Activated CD8-positive, alpha-beta memory T cell treated with anti-CD3 and anti-CD28 coated beads for 24 hours (primary cell): Measurements from ENCODE around the gene BTBD9.
"Not testable (repeated sequence)": the region's sequence is repeated elsewhere in the genome, so short reads cannot be mapped to it uniquely, and the experiment has no call there.

Source experiments
- DNase-seq: peaks from one replicate; pipeline ENCODE4 v3.0.0-alpha.2; 2020

The BTBD9 gene

DNA sequence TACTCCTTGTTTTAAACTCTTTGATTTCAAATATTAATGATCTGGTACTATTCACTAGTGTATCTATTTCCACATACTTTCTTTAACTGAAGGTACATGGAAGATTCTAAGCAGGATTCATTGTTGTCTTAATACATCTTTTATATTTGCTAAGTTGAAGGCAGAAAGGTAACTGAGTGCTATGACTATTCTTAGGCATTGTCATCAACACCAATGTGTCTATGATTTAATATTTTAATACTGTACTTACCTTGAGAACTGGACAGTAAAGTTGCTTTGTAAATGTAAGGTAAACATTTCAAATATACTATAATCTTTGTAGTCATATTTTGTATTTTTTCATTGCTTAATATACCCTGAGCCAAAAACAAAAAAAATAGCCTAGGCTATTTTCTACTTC is 8.9 kb upstream of the BTBD9 start:
- no peak for DNase-seq

- no peak for DNase-seq
These were observed 6.6 kb upstream of the BTBD9 start for GRCh38 chr6:38646166-38646878.

GRCh38 chr6:38644951-38645350 is 5.2 kb upstream of the BTBD9 start:
- no peak for DNase-seq

DNA sequence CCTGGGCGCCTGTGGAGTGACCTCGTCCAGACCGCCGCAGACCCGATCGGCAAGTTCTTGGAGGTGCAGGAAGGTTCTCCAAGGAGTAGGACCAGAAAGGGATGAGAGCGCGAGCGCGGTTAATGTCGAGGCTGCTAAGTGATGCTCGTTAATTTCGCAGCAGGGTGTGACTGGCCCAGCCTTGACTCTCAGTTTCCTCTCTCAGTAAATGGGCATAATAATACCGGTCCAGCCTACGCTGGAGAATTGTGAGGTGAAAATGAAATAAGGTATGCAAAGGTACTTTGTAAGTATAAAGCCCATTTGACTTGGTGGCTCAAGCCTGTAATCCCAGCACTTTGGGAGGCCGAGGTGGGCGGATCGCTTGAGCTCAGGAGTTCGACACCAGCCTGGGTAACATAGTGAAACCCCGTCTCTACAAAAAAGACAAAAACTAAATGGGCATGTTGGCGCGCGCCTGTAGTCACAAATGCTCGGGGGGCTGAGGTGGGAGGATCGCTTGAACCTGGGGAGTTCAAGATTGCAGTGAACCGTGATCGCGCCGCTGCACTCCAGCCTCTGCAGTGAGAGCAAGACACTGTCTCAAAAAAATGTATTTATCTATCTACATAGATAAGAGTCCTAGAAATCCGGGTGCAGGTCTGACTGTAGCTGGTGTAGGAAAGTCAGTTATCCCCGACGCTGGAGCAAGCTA is 634 bp upstream of the BTBD9 start:
- no peak for DNase-seq

DNA sequence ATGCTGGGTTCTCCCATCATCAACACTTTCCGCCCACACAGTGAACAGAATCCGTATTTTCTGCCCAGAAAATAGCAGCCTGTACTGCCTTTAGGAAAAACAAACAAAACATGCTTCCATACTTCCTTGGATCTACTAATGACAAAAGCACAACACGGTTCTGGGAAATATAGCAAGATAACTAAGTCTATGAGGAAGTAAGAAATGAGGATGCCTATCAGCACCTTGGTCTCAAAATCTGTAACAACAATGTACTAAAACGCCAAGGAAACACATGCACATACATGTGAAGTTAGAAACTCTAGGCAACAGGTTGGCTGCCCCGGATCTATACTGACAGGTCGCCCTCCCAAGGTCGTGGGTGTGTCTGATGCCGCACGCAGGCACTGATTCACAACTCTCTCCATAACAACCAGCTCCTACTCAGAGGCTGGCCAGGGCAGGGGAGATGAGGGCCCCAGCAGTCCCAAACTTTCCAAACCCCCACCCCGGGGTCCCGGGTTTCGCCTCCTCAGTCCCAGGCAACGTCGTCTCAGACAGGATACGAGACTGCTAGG is 710 bp downstream of the BTBD9 start:
- DNase-seq: peak; percentile 85

DNA sequence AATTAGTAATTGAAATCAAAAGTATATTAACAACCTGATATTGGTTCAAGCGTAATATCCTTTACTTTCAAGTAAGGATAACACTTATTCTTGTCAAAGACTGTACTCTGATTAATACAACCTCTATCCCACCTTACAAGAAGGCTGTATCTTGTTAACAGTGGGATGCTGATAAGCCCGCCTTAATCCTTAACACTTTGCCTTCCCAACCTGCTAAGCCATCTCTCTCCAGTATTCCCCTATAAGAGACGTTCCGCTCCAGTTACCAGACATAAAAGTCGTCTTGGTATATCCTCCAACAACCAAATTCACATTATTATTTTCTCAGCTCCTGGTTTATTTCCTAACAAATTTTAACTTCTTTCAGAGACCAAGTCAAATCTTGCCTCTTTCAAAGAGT is 2.0 kb downstream of the BTBD9 start:
- DNase-seq: no peak

- no peak for DNase-seq
These were observed 3.7 kb downstream of the BTBD9 start for GRCh38 chr6:38636027-38636426.

DNA sequence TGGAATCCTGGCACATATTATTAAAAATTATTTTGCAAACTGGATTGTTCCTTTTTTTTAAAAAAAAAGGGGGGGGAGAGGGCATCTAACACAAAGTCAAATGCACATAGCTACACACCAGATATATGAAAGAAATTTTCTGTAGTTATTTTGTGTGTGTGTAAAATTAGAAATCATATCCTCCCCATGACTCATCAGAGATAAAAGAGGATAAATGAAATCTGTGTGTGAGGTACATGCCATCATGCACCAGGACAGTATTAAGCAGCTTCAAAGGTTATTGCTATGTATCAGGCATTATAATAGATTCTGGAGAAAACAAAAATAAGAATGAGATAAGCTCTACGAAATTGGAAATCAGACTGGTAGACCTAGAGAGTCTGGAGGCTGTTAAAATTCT is 5.2 kb downstream of the BTBD9 start:
- no peak for DNase-seq

DNA sequence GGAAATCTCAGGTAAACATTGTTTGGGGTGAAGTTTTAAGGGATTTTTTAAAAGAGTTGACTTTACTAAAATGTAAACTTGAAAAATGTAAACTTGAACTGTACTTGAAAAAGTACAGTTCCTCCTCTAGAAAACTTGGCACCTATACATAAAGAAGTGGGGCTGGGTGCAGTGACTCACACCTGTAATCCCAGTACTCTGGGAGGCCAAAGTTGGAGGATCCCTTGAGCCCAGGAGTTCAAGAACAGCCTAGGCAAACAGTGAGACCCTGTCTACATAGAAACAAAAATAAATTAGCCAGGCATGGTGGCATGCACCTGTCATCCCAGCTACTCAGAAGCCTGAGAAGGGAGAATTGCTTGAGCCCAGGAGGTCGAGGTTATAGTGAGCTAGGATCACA is 7.2 kb downstream of the BTBD9 start:
- no peak for DNase-seq

DNA sequence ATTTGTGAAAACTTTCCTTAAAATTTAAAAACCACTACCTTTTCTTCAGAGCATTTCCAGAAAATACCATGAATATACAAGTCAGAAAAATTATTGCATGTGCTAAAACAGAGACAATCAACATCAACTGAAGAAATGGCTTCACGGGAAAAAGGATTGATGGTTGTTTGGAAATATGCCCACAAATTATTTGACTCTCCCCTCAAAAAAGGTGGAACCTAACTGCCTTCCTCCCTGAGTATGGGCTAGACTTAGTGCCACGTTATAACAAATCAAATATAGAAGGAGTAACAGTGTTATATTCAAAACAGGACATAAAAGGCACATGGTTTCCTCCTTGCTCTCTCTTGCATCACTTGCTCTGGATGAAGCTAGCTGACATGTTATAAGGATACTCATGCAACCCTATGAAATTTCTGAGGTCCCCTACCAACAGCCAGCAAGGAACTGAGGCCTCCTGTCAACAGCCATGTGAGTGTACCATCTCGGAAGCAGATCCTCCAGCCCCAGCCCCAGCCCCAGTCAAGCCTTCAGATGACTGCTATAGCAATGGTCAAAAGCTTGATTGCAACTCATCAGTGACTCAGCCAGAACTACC is 8.4 kb downstream of the BTBD9 start:
- DNase-seq: no peak

DNA sequence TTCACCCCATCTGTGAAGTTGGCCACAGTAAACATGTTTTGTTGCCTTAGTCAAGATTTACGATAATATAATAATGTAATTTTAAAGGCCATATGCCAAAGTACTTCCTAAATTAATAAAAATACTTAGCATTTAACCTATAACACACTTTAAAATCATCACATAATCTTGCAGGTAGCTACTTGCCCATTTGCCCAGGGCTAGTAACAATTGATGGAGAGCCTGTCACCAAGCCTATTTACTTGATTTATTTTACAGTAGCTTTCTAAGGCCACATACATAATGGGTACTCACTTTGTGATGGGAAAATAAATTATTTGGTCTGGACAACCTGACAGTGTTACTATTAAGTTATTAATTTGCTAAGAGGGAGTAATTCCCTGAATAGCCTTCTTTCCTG is 14.5 kb downstream of the BTBD9 start:
- DNase-seq: no peak

- DNase-seq: not testable (repeated sequence)
These were observed 20.4 kb downstream of the BTBD9 start for GRCh38 chr6:38619342-38619741.

GRCh38 chr6:38618301-38618700 is 21.4 kb downstream of the BTBD9 start:
- DNase-seq: not testable (repeated sequence)

GRCh38 chr6:38617856-38618255 is 21.9 kb downstream of the BTBD9 start:
- DNase-seq: no peak

DNA sequence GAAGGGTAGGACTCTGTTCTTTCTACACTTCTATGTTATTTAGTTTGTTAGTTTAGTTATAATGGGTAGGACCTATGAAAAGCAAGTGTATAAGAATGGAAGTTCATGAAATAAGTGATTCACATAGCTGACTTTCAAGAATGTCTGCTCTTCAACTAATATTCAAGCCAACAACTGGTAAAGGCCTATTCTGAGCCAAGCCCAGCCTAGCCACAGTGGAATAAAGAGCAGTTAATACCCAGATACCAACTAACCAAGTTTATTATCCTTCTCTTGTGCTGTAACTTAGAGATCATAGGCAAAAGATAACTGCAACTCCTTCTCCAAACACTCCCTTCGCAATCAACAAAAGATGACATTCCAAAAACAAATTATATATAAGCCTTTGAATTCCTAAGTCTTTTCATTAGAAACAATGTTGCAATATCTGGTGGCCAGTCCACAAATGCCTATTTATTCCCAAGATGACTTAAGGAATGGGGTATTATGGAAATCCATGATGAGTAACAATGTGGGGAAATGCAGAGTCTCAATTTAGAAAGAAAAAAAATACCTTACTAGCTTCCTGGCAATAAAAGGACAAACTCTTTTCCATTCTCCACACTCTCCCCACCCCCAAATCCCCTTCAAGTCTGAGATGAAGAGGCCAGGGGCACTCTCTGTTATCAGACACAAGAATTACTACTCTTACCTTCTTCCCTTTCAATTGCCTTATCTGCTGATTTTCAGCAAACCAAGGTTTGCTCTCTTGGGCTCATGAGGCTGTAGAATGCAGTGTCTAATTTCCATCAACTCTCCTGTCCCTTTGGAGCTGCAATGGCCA is 27.4 kb downstream of the BTBD9 start:
- DNase-seq: no peak

GRCh38 chr6:38610050-38610625 is 29.6 kb downstream of the BTBD9 start:
- no peak for DNase-seq

- no peak for DNase-seq
These were observed 35.0 kb downstream of the BTBD9 start for GRCh38 chr6:38604700-38605099.

DNA sequence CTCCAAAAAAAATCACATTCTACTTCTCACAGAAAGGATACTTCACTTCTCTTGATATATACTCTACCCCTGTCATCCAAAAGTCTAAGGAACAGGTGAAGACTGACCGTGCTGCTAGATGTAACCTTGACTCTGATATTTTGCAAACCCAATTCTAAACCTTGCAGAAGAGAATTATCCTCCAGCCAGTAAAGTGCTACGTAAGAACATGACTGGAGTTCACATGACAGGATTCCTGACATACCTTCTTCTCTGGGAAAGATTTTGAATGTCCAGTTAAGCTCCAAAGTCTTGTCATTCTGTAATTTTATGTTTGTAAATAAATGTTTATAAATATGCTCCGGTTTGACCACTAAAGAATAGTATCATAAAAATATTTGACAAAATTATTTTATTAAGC is 35.8 kb downstream of the BTBD9 start:
- DNase-seq: no peak

GRCh38 chr6:38603496-38603895 is 36.2 kb downstream of the BTBD9 start:
- no peak for DNase-seq

DNA sequence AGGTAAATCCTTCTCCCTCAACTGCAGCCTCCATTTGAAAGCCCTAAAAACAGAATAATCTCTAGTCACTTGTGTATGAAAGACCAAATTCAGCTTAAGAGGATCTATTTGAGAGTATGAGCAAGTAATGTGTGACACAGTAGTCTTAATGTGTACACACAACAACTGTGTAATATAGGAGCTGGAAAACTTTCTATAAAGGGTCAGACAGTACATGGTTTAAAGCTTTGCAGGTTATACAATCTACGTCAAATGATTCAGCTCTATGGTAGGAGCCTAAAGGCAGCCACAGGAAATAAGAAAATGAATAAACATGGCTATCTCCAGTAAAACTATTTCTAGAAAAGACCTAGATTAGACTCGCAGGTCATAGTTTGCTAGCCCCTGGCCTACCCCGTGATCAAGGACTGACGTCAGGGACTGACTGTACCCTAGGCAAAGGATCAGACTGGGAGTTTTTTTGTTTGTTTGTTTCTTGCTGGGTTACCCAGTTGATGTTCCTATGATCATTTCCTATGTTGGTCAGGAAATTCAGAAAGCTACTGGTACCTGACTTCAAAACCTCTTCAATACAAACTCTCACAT is 39.7 kb downstream of the BTBD9 start:
- no peak for DNase-seq

DNA sequence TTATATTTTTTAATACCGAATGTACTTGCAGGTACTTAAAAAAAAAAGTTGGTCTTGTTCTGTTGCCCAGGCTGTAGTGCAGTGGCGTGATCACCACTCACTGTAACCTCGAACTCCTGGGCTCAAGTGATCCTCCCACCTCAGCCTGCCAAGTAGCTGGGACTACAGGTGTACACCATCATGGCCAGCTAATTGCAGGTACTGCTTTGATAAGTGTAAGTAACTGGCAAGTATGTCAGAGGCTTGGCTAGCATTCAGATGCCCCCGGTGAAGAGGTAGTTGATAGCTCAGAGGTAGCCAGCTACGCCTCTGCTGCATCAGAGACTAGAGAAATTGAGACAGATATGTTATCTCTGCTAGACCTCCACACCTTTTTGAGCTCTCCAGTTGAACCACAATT is 40.5 kb downstream of the BTBD9 start:
- no peak for DNase-seq

DNA sequence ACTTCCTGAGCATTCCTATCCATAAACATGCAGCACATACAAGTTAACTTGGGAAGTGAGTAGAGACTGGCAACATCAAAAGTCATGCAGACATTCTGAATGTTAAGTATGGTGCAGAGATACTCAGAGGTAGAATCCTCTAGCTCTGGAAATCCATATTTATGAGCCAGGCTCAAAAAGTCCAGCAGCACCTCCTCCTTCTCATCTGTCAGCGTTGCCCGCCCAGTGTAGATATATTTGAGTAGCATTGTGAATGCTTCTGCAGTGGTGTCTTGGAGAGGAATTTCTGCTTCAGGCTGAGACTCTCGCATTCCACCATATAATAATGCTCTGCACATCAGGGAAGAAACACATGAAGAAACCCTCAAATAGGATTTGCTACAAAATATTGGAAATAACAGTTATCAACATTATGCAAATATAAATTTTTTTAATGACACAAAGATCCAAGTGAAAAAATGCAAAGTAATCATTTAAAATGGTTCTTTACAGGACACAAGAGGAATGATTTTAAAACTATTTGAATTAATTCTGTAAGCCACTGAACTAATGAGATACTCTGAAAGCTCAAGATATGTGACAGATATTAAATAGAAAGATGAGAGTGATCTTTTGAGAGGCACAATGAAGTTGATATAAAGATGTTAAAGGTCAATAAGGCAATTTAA is 45.6 kb downstream of the BTBD9 start:
- DNase-seq: no peak
